Pons (tissue), 1 donor: Measurements from ENCODE around the gene MASP1.
A peak's percentile ranks its signal among the peaks of the same experiment; 100 is the strongest.

Experiments
- DNase-seq: peaks from one replicate; pipeline ENCODE4 v3.0.0-alpha.2; 2016; ENCODE audit warnings: low spot score

The MASP1 gene, protein sequence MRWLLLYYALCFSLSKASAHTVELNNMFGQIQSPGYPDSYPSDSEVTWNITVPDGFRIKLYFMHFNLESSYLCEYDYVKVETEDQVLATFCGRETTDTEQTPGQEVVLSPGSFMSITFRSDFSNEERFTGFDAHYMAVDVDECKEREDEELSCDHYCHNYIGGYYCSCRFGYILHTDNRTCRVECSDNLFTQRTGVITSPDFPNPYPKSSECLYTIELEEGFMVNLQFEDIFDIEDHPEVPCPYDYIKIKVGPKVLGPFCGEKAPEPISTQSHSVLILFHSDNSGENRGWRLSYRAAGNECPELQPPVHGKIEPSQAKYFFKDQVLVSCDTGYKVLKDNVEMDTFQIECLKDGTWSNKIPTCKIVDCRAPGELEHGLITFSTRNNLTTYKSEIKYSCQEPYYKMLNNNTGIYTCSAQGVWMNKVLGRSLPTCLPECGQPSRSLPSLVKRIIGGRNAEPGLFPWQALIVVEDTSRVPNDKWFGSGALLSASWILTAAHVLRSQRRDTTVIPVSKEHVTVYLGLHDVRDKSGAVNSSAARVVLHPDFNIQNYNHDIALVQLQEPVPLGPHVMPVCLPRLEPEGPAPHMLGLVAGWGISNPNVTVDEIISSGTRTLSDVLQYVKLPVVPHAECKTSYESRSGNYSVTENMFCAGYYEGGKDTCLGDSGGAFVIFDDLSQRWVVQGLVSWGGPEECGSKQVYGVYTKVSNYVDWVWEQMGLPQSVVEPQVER

DNA sequence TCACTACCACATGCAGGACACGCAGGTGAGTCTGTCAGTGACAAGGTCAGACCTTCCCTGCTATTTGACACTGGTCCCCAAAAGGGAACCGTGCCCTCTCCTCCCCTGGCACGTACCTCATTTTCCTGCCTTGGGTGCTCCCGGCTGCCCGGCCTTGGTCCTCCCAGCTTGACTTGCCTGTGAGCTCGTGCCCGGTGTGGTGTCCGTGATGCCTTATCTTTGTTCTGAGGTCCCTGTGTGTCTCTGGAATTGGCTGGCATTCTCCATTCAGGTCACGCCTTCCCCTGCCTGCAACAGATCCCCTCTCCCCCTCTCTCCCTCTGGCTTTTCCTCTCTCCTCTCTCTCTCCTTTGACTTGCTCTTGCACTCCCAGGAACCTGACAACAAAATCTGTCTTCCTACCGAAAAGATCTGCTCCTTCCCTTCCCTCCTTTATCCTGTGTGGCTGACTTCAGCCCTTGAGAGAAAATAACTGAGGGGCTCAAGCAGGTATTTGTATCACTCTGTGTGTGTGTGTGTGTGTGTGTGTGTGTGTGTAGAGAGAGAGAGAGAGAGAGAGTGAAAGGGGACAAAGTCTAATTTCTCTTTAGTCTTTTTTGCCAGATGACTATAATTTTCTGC is at the start of gene MASP1:
MASP1 (minus strand) TSS at position 226 of the 621 bp plus-strand sequence; CDS start at position 121, 105 bp downstream.
- no peak for DNase-seq

DNA sequence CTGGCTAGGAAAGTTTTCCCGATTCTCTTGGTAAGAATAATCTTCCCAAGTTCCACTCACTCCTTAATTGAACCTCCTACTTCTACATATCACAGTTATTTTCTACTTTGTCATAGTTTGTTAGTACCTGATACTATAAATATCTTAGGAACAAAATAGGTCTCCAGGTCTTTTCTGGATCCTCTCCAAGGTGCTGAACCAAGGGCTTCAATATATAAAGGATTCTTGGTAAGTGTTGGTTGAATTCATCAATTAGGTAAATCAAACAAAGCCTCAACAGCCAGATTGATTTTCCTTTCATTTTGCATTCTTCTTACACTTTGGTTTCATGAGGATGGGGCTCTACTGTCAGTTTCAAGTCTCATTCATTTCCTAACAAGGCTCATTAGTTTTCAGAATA is 49.0 kb upstream of the MASP1 start:
- no peak for DNase-seq

DNA sequence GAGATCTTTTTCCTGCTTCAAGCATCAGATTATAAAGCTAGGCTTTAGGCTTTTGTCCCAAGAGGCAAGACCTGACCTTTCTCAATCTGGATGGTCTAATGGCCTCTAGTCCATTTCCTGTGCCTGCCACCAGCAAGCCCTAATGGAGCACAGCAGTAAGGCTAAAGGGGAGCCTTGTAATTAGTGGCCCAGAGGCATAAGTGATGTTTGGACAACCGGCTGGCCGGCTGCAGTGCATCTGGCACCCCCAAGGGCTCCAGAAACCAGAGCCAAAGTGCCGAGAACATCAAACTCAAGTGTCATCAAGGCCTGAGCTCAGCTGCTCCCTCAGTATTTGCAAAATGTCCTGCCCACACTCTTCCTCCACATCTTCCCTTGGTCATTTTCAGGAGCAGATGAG is 44.8 kb upstream of the MASP1 start:
- DNase-seq: no peak

DNA sequence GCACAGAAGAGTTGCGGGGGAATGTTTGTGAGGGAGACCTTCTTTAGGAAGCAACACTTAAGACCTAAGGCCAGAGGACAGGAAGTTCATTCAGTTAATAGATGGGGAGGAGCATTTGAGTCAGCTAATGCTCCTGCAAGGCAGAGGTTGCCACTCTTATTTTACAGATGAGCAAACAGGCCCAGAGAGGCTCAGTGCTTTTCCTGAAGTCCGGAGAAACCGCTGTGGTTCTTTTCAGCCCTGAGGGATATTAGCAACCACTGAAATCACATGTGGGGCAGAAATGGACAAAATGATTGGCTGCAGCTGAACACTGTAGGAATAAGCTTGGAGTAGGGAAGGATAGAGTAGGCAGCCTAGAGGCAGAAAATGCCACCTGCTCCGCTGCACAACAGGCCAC is 43.4 kb upstream of the MASP1 start:
- no peak for DNase-seq

DNA sequence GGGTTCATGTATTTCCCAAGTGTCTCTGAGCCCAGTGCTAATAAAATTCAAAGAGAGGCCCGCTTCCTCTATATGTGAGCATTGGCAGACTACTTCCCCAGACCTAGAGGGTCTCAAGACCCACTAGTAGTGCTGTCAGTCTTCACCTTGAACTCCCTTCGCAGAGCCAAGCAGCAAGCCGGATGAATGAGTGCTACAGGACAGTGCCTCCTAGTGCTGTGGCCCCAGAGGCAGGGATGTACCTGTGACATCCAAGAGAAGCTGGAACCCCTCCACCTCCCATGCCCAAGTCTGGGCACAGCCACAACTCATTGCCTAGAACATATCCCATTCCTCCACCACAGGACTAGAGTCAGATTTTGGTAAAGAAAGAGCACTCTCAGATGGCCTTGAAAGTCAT is 37.2 kb upstream of the MASP1 start:
- DNase-seq: no peak

DNA sequence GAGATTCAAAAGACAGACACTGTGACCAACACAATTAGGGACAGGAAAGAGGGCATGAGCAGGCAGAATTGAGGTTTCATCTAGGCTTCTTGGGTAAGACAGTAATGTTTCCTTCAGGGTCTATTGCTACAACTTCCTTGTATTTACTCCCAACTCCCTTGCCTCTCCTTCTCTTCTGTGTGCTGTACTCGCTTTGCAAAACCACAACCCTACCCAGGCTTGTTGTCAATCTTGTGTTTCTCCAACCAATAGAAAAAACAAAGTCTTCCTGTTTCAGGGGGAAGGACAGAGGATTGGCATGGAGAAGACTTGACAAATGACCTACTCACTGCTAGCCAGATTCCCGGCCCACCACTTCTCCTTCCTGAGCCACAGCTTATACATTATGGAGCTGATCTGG is 36.3 kb upstream of the MASP1 start:
- no peak for DNase-seq

DNA sequence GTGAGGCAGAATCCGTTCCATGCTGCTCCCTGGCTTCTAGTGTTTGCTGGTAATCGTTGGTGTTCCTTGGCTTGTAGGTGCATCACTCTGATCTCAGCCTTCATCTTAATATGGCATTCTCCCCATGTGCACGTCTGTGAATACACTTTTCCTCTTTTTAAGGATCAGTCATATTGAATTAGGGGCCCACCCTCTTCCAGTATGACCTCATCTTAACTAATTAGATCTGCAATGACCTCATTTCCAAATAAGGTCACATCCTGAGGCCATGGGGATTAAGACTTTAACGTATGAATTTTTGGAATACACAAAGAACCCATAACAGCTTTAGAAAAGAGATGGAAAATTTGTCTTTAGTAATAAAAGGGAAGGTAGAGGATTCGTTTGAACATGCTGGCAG is 34.1 kb upstream of the MASP1 start:
- DNase-seq: no peak

DNA sequence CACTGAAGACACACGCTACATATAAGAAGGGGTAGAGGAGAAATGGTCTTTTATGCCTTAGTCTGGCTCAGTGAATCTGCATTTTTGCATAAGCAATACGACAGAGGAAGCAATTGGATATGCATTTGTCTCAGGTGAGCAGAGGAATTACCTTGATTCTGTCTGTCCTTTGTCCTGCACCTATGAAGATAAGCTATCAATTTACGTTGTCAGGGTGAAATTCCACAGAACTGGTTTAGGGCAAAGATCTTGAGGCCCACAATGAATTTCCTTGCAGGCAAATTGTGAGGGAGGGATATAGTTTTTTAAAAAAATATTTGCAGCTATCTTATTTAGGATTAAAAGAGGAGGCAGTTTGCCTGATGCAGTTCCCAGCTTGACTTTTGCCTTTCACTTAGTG is 31.6 kb upstream of the MASP1 start:
- no peak for DNase-seq

DNA sequence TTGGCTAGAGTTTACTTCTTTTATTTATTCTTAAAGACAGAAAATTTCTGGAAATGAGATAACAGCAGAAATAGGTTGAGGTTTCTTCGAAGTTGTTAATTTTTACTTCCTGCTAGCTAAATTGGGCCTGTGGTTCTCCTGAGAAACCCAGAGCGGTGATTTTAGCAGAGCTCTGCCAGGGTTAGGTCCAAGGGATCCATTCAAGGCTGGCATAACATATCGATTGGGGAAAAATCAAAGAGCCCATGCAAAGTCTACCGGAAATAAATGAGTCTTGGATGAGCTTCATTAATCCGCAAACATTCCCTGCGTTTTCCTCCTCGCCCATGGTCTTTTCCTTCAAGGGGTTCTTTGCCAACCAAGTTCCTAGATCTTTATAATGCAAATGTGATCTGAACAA is 30.8 kb upstream of the MASP1 start:
- DNase-seq: no peak

DNA sequence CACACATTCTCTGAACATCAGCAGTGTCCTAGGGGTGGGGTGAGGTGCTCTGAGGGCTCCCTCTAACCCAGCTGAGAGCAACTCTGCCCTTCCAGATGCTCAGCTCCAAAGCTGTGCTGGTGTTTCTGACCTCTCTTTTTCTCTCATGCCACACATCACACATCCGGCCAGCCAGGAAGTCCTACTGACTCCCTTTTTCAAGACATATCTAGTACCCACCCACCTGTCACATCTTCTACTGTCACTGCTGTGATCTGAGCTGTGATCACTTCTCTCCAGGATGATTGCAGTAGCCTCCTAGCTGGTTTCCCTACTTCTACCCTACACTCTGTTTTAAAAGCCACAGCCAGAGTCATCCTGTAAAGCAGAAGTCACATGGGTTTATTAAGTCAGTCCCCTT is 30.2 kb upstream of the MASP1 start:
- DNase-seq: no peak

DNA sequence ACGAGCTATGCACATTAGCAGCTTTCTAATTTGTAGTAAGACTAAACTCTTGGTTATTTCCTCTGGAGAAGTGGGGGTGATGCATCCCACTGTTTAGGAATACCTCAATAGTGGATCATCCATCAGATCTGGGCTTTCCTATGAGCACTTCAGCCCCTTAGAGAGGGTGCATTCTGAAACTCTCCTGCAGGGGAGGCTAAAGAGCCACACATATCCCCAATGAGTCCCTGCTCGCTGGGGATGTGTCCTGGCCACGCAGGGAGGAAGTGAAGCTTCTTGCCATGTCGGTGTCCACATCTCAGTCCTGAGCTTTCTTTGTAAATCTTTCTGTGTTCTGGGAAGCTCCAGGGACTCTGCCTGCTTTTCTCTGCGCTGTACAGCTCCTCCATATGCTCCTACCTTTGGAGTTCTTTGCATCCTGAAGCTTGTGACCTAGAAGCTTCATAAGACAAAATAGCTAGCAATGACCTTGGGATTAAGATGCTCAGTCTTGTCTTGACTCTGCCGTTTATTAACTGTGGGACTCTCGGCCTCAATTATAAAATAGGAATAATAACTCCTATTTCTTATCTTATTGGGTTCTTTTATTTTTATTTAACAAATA is 28.3 kb upstream of the MASP1 start:
- peak; percentile 90 for DNase-seq

DNA sequence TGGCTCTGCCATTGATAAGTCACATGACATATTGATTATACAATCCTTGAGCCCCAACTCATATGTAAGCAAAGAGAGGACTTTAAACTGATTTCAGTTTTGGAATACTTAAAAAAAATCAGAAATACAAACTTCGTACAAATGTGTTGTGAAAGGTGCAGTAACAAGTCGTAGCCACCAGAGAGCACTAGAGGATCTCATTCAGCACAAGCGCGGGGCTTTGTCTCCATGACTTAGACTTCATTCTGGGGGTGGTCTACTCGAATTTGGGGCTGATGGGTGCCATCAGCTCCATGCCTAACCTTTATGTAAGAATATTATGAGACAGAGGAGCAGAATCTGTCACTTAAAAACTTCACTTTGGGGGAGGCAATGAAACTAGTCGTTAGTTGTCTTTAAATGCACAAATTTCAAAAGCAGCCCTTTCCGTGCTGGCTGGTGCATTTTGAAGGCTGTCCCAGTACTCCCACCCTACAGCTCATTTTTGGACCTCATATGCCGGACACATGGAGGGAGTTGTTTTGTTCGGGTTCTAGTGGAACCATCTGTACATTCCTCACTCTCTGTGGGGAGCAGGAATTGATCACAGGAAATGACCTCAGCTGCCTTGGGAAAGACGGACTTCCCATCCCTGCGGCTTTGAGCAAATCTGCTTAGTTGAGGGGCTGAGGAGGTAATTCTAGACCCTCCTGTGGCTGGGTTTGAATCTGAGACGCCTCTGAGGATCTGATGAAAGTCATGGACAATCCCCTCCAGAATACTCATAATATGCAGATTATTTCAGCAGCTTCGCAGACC is 27.5 kb upstream of the MASP1 start:
- DNase-seq: peak; percentile 63

DNA sequence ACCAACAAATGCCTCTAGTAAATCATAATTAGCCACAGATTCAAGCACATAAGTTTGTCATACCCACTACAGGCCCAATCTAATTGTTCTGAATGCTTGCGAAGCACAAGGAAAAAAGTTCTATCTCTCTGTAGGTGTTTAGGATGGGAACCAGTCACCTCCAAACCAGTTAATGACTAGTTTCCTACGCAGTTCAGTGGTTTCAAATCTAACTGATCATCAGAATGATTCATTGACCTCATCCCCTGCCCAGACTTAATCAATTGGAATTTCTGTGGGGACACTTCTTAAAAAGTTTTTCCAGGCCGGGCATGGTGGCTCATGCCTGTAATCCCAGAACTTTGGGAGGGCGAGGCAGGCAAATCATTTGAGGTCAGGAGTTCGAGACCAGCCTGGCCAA is 24.3 kb upstream of the MASP1 start:
- DNase-seq: no peak

DNA sequence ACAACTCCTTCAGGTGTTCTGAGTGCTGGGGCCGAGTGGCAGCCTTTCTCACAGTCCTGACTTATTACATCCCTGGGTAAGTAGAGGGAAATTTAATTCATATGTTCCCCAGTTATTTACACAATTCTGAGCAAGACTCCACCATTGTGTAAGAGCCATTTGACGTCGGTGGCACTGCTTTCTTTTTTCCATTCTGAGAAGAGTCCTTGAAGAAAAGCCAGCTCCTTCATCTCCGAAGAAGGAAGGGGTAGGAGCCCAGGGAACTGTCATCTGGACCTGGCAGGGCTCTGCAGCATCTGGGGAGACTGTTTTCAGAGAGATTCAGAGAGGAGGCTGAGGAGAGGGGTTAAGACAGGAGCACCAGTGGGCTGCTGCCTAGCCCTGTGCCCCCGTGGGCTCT is 22.6 kb upstream of the MASP1 start:
- DNase-seq: no peak

DNA sequence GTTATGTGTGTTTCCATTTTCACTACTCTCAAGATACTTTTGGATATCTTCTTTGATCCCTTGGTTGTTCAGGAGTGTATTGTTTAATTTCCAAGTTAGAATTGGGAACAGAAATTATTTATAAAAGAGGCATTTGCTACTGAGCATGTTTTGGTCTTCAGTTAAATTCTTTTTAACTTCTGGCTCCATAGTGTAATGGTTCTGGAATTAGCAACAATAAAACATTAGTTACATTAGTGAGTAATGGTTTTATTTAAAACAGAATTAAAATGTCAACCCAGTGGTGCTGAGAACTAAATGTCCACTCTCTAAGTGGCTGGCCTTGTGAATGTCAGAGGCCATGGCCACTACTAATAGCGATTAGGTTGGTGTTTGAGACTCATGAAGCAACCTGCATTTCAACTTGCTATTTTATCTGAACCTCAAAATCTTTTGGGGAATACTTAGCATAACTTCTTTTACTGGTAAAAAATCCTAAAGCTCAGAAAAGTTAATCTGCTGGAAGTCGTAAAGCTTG is 19.5 kb upstream of the MASP1 start:
- no peak for DNase-seq

DNA sequence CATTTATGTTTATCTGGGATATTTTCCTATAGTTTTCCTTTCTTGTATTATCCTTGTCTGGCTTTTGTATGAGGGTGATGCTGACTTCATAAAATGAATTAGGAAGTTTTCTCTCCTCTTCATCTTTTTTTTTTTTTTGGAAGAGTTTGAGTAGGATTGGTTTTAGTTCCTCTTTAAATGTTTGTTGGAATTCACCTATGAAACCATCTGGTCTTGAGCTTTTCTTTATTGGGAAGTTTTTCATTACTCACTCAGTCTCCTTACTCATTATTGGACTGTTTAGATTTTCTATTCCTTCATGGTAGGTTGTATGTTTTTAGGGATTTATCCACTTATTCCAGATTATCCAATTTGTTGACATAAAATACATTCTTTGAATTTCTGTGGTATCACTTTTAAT is 18.7 kb upstream of the MASP1 start:
- DNase-seq: no peak

DNA sequence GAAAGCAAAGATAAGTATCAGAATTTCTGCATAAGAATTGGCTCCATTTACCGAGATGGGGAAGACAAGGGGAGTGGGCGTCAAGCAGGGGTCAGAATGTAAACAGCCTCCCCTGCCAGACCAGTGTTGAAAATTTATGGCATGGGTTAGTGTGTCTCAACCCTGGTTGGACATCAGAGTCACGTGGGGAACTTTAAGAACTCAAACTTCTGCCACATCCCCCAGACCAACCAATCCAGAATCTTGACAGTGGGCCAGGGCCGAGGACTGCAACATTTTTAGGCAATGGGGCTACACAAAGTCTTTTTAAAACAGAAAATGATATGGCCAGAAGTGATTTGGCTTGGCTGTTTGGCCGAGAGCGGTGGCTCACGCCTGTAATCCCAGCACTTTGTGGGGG is 14.3 kb upstream of the MASP1 start:
- no peak for DNase-seq

DNA sequence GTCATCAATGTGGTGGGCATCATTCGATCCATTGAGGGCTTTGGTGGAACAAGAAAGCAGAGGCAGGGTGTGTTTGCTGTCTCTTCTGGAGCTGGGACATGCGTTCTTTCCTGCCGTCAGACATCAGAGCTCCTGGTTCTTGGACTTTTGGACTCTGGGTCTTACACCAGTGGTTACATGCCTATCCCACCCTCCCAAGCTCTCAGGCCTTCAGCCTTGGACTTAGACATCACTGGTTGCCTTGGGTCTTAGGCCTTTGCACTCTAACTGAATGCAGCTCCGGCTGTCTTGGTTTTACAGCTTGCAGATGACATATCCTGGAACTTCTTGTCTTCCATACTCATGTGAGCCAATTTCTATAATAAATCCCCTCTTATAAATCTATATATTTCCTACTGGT is 8.1 kb upstream of the MASP1 start:
- no peak for DNase-seq

DNA sequence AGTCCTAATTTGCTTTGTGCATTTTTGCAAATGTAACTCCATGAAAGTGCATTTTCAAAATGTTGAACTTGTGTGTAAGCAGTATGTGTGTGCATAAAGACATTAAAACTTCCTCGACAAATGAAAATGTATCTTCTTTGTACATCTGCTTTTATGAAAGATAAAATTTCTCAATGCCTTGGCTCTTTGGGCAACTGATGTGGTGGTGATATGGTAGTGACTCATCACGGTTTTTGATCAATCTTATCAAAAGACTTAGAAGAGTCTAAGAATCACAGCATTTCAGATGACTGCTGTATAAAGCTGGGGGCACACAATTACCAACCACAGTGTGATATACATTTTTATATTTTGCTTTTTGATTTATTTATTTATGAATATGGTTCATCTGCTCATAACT is 5.4 kb upstream of the MASP1 start:
- DNase-seq: no peak

DNA sequence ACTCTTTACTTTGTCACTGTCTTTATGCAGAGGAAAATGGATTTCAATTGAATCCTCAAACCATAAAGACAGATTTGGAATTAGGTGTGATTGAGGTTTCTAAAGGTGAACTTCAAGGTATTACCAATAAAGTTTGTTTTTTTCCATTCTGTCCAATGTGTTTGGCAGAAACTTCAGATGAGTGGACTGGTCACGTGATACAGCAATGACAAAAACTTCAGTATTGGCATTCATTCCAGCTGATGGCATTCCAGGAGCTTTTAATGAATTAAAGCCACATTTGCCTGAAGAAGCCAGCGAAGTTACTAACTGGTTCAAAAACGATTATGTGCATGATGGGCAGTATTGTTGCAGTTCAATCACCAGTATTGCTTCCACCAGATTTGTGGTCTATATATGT is 4.5 kb upstream of the MASP1 start:
- no peak for DNase-seq

DNA sequence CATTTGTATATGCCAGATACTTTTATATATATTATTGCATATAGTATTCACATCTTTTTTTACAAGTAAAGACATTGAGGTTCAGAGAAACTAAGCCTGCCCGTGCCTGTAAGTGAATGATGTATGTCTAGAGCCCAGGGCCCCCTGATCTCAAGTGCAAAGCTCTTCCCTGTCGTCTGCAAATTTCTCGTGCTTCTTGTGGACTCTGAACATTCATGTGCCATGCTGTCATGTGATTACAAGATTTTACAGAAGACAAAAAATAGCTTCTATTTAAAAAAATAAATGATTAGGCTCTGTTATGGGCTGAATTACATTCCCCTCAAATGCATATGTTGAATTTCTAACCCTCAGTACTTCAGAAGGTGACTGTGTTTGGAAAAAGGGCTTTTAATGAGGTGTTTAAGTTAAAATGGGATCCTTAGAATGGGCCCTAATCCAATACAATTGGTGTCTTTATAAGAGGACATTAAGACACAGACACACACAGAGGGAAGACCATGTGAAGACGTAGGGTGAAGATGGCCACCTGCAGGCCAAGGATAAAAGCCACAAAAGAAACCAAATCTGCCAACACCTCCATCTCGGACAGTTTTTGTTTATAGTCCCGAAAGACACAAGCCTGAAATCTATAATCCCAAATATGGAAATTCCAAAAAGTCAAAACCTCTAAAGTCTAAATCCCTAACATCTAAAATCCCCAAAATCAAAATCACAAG is 3.9 kb upstream of the MASP1 start:
- DNase-seq: no peak
